ENCODE measurements around the gene TCEAL1. TPM values are rescaled to one million over a fixed set of nuclear protein-coding genes. Genes with fewer than 3 reads are reported as not detected.
"Not testable (repeated sequence)": the region's sequence is repeated elsewhere in the genome, so short reads cannot be mapped to it uniquely, and the experiment has no call there.

Gene TCEAL1
- total RNA-seq, 1 experiment from 2014 or later = not detected

- Histone ChIP-seq H3K9me3 (ENCODE audit: control insufficient read depth in 1 of 2, insufficient read depth in 1 of 2, low read depth in 1 of 2, low read length in 2 of 2) (no peaks in the 10 kb centered on the region), H3K27me3 (ENCODE audit: insufficient read depth, low read length) (no peaks in the 10 kb centered on the region), H3K27ac (ENCODE audit: low read depth, low read length) (no peak overlapping the region), H3K4me2 (ENCODE audit: low read length) (no peak overlapping the region), H3K36me3 (ENCODE audit: control insufficient read depth in 1 of 2, insufficient read depth in 2 of 2, low read length in 2 of 2) (no peaks in the 10 kb centered on the region), H3K9me2 (ENCODE audit: insufficient read depth) (no peaks in the 10 kb centered on the region), H3K9ac (ENCODE audit: low read length) (no peak overlapping the region), H3K4me1 (ENCODE audit: control insufficient read depth in 1 of 2, insufficient read depth in 2 of 2, low read length in 2 of 2) (peaks cover 11 to 27% of the 10 kb centered on the region in 2 experiments), H2AFZ (ENCODE audit: low read depth, low read length, poor library complexity, severe bottlenecking) (no peak overlapping the region), H3K79me2 (ENCODE audit: insufficient read depth, low read length) (no peaks in the 10 kb centered on the region), H3K4me3 (replicated peaks in 1 of 2; ENCODE audit: low read depth in 1 of 2, low read length in 2 of 2) (no peak overlapping the region), H4K20me1 (ENCODE audit: insufficient read depth) (no peaks in the 10 kb centered on the region)
- intact Hi-C loops (cut with micrococcal nuclease) = no loop called here
- no peak for DNase-seq (ENCODE audit: low read depth, low spot score)
- no peak for ATAC-seq
- no peak for TF ChIP-seq ZBTB33 (IDR thresholded peaks at IDR 0.05; ENCODE audit: extremely low read depth, insufficient replicate concordance, low read length)
- TF ChIP-seq EZH2phosphoT487 (IDR thresholded peaks at IDR 0.05; ENCODE audit: borderline replicate concordance) = no peak
- TF ChIP-seq CBX3 (IDR thresholded peaks at IDR 0.05; ENCODE audit: low read depth) = no peak
- TF ChIP-seq CEBPB (IDR thresholded peaks at IDR 0.05; ENCODE audit: low read depth) = no peak
- no peak for TF ChIP-seq ATF3 (IDR thresholded peaks at IDR 0.05)
- no peak for TF ChIP-seq SP1 (IDR thresholded peaks at IDR 0.05; ENCODE audit: low read depth)
- CTCF ChIA-PET = no interaction called here
- no TSS peak for BruUV-seq (replicated peaks)
- RAD21 ChIA-PET (ENCODE audit: low non-redundant PET in 1 of 2, low total read pairs in 2 of 2, uncharacterized antibody in 2 of 2, unreplicated experiment in 2 of 2) = no interaction called here
- POLR2A ChIA-PET = no interaction called here
These were observed 30.1 kb downstream of the TCEAL1 start for GRCh38 chrX:103658681-103659433.

- H3K27me3 ChIP-seq (ENCODE audit: insufficient read depth, low read length); H3K27ac ChIP-seq (ENCODE audit: low read depth, low read length); H3K4me2 ChIP-seq (ENCODE audit: low read length); H2AFZ ChIP-seq (ENCODE audit: low read depth, low read length, poor library complexity, severe bottlenecking); H3K9me3 ChIP-seq (ENCODE audit: control insufficient read depth in 1 of 2, insufficient read depth in 1 of 2, low read depth in 1 of 2, low read length in 2 of 2); BruUV-seq (replicated peaks); POLR2A ChIA-PET; H3K4me3 ChIP-seq (replicated peaks in 1 of 2; ENCODE audit: low read depth in 1 of 2, low read length in 2 of 2); H4K20me1 ChIP-seq (ENCODE audit: insufficient read depth); H3K79me2 ChIP-seq (ENCODE audit: insufficient read depth, low read length); H3K9ac ChIP-seq (ENCODE audit: low read length); ATAC-seq; H3K9me2 ChIP-seq (ENCODE audit: insufficient read depth); RAD21 ChIA-PET (ENCODE audit: low non-redundant PET in 1 of 2, low total read pairs in 2 of 2, uncharacterized antibody in 2 of 2, unreplicated experiment in 2 of 2); CTCF ChIA-PET; intact Hi-C loops (cut with micrococcal nuclease); DNase-seq (ENCODE audit: low read depth, low spot score); H3K36me3 ChIP-seq (ENCODE audit: control insufficient read depth in 1 of 2, insufficient read depth in 2 of 2, low read length in 2 of 2): not testable (repeated sequence)
- H3K4me1 ChIP-seq (ENCODE audit: control insufficient read depth in 1 of 2, insufficient read depth in 2 of 2, low read length in 2 of 2) = peaks cover 11 to 27% of the 10 kb centered on the region in 2 experiments
These were observed 30.7 kb downstream of the TCEAL1 start for GRCh38 chrX:103659460-103659859.
